SK-N-SH treated with all-trans-retinoic acid at 6 μM for 48 hours (cell line): ENCODE measurements around the gene FIGNL1.

Experiments used
- ARNTL ChIP-seq: fragments of 450-650 bp; formaldehyde crosslinking; IDR thresholded peaks from 2 replicates; pipeline ENCODE4 v1.5.0; 2020; ENCODE audit warnings: low read depth, mild to moderate bottlenecking, moderate library complexity, borderline replicate concordance
- ESRRG ChIP-seq: fragments of 250-450 bp; sonication (Bioruptor Pico); IDR thresholded peaks from 2 replicates; pipeline ENCODE4 v1.6.1; 2021; ENCODE audit warnings: mild to moderate bottlenecking
- ISL1 ChIP-seq: fragments of 250-450 bp; sonication (Bioruptor Pico); IDR thresholded peaks from 2 replicates; pipeline ENCODE4 v2.1.2; 2022; ENCODE audit warnings: mild to moderate bottlenecking, moderate library complexity
- OSR1 ChIP-seq: fragments of 250-450 bp; sonication (Bioruptor Pico); IDR thresholded peaks from 2 replicates; pipeline ENCODE4 v1.8.0; 2022; ENCODE audit warnings: moderate library complexity, mild to moderate bottlenecking, inconsistent platforms
- PPARA ChIP-seq: fragments of 250-450 bp; sonication (Bioruptor Pico); IDR thresholded peaks from 2 replicates; pipeline ENCODE4 v1.5.0; 2020; ENCODE audit warnings: mild to moderate bottlenecking, borderline replicate concordance
- RARB ChIP-seq: fragments of 250-450 bp; sonication (Bioruptor Pico); IDR thresholded peaks from 2 replicates; pipeline ENCODE4 v1.8.0; 2021; ENCODE audit warnings: mild to moderate bottlenecking, moderate library complexity
- TCF4 ChIP-seq: fragments of 250-450 bp; sonication (Bioruptor Pico); IDR thresholded peaks from 2 replicates; pipeline ENCODE4 v1.8.0; 2021; ENCODE audit warnings: mild to moderate bottlenecking, moderate library complexity, borderline replicate concordance
- ZFP3 ChIP-seq: fragments of 250-450 bp; sonication (Bioruptor Pico); IDR thresholded peaks from 2 replicates; pipeline ENCODE4 v1.5.0; 2020; ENCODE audit warnings: mild to moderate bottlenecking, moderate library complexity
- ZFP30 ChIP-seq: fragments of 450-650 bp; formaldehyde crosslinking; IDR thresholded peaks from 2 replicates; pipeline ENCODE4 v1.5.0; 2022; ENCODE audit warnings: mild to moderate bottlenecking, moderate library complexity
- ZNF70 ChIP-seq: fragments of 450-650 bp; formaldehyde crosslinking; IDR thresholded peaks from 2 replicates; pipeline ENCODE4 v1.5.0; 2020; ENCODE audit warnings: mild to moderate bottlenecking, moderate library complexity
- TF ChIP-seq, protein P1 (sequence below): fragments of 250-450 bp; sonication (Bioruptor Pico); IDR thresholded peaks from 2 replicates; pipeline ENCODE4 v1.8.0; 2021; ENCODE audit warnings: low read depth, mild to moderate bottlenecking, moderate library complexity, borderline replicate concordance
- TF ChIP-seq, protein P2 (sequence below): fragments of 250-450 bp; sonication (Bioruptor Pico); IDR thresholded peaks from 2 replicates; pipeline ENCODE4 v1.5.1; 2020; ENCODE audit warnings: low read depth, mild to moderate bottlenecking, moderate library complexity
- TF ChIP-seq, protein P3 (sequence below): fragments of 250-450 bp; sonication (Bioruptor Pico); IDR thresholded peaks from 2 replicates; pipeline ENCODE4 v1.8.0; 2020; ENCODE audit warnings: mild to moderate bottlenecking, moderate library complexity, borderline replicate concordance

DNA sequence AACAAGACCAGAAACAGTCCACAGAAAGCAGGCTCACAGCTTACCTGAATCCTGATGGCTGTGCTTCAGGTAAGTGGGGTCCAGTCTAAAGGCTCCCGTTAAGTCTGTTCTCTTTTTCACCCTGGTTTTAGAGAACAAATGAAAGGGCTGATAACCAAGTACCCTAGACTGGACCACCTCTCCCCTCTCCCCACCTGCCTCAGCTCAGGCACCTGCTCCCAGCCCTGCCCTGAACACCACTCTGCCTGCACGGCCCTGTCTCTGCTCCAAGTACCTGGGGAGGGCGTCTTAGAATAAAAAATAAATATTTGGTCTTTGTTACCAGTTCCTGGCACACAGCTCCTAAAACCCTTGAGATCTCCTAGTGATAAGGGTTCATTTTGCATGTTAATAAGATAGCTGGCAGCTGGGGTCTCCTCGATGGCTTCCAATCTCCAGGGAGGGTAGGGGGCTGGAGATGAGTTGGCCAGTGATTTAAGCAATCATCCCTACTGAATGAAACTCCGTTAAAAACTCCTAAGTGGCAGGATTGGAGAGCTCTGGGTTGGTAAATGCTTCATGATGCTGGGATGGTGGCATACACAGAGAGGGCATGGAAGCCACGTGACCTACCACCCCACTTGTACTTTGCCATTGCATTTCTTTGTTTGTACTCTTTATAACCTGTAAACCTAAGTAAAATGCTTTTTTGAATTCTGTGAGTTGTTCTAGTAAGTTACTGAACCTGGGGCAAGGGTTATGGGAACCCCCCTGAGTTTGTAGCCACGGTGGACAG, 29.8 kb upstream of the FIGNL1 start:
- TF ChIP-seq ZNF70, result no peak
- TF ChIP-seq, protein P1, sequence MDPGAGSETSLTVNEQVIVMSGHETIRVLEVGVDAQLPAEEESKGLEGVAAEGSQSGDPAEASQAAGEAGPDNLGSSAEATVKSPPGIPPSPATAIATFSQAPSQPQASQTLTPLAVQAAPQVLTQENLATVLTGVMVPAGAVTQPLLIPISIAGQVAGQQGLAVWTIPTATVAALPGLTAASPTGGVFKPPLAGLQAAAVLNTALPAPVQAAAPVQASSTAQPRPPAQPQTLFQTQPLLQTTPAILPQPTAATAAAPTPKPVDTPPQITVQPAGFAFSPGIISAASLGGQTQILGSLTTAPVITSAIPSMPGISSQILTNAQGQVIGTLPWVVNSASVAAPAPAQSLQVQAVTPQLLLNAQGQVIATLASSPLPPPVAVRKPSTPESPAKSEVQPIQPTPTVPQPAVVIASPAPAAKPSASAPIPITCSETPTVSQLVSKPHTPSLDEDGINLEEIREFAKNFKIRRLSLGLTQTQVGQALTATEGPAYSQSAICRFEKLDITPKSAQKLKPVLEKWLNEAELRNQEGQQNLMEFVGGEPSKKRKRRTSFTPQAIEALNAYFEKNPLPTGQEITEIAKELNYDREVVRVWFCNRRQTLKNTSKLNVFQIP (CRISPR knock-in tag), result no peak
- no peak for TF ChIP-seq ISL1 (CRISPR knock-in tag)
- TF ChIP-seq, protein P2, sequence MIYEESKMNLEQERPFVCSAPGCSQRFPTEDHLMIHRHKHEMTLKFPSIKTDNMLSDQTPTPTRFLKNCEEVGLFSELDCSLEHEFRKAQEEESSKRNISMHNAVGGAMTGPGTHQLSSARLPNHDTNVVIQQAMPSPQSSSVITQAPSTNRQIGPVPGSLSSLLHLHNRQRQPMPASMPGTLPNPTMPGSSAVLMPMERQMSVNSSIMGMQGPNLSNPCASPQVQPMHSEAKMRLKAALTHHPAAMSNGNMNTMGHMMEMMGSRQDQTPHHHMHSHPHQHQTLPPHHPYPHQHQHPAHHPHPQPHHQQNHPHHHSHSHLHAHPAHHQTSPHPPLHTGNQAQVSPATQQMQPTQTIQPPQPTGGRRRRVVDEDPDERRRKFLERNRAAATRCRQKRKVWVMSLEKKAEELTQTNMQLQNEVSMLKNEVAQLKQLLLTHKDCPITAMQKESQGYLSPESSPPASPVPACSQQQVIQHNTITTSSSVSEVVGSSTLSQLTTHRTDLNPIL, result no peak
- TF ChIP-seq ARNTL (CRISPR knock-in tag), result no peak
- TF ChIP-seq, protein P3, sequence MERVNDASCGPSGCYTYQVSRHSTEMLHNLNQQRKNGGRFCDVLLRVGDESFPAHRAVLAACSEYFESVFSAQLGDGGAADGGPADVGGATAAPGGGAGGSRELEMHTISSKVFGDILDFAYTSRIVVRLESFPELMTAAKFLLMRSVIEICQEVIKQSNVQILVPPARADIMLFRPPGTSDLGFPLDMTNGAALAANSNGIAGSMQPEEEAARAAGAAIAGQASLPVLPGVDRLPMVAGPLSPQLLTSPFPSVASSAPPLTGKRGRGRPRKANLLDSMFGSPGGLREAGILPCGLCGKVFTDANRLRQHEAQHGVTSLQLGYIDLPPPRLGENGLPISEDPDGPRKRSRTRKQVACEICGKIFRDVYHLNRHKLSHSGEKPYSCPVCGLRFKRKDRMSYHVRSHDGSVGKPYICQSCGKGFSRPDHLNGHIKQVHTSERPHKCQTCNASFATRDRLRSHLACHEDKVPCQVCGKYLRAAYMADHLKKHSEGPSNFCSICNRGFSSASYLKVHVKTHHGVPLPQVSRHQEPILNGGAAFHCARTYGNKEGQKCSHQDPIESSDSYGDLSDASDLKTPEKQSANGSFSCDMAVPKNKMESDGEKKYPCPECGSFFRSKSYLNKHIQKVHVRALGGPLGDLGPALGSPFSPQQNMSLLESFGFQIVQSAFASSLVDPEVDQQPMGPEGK (CRISPR knock-in tag), result no peak
- TF ChIP-seq OSR1, result no peak
- no peak for TF ChIP-seq TCF4 (CRISPR knock-in tag)
- no peak for TF ChIP-seq PPARA
- no peak for TF ChIP-seq ZFP30 (CRISPR knock-in tag)
- no peak for TF ChIP-seq RARB (CRISPR knock-in tag)
- no peak for TF ChIP-seq ESRRG (CRISPR knock-in tag)
- TF ChIP-seq ZFP3 (CRISPR knock-in tag), result no peak
